Muscle layer of duodenum (tissue), 2 donors: Measurements from ENCODE around the gene DEFB123.

Experiments
- H3K27ac ChIP-seq: one replicate; pipeline ENCODE4 v1.7.0; 2013; ENCODE audit warnings: mild to moderate bottlenecking, low read length
- H3K27me3 ChIP-seq: one replicate; pipeline ENCODE4 v1.7.0; 2013; ENCODE audit warnings: low read depth, mild to moderate bottlenecking, control low read depth, low read length
- H3K36me3 ChIP-seq, 2 donors: one replicate each; pipeline ENCODE4 v1.7.0; 2013; ENCODE audit warnings: low read length in 2 of 2, control low read depth in 1 of 2, mild to moderate bottlenecking in 1 of 2; ENCODE audit not compliant: insufficient read depth in 2 of 2, control insufficient read depth in 1 of 2
- H3K4me1 ChIP-seq, 2 donors: one replicate each; pipeline ENCODE4 v1.7.0; 2013; ENCODE audit warnings: low read length in 2 of 2, mild to moderate bottlenecking in 2 of 2, control low read depth in 1 of 2, moderate library complexity in 1 of 2; ENCODE audit not compliant: insufficient read depth in 2 of 2, control insufficient read depth in 1 of 2
- H3K4me3 ChIP-seq, 2 donors: one replicate each; pipeline ENCODE4 v1.7.0; 2013; ENCODE audit warnings: low read length in 2 of 2, low read depth in 1 of 2, mild to moderate bottlenecking in 1 of 2
- H3K9me3 ChIP-seq, 2 donors: one replicate each; pipeline ENCODE4 v1.7.0; 2013; ENCODE audit warnings: low read length in 2 of 2, control low read depth in 1 of 2, mild to moderate bottlenecking in 1 of 2; ENCODE audit not compliant: control insufficient read depth in 1 of 2
- donor health status: healthy.

The DEFB123 gene

GRCh38 chr20:31475472-31476293, 35.3 kb downstream of the DEFB123 start:
- Histone ChIP-seq H3K36me3 (no peaks in the 10 kb centered on the region), H3K27ac (peak overlapping the region; percentile 16), H3K4me3 (peak overlapping the region; percentile 55 to 61), H3K27me3 (no peaks in the 10 kb centered on the region), H3K4me1 (peaks cover 0 to 28% of the 10 kb centered on the region in 2 donors), H3K9me3 (no peaks in the 10 kb centered on the region)

DNA sequence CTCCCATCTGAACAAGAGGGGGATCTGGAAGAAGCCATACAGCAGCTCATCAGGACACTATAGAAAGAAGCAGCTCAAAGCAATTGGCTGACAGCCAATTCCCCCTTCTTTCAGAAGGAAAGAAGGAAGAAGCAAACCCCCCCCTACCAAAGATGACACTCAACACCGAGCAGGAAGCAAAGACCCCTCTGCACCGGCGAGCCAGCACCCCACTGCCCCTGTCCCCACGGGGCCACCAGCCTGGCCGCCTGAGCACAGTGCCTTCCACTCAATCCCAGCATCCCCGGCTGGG, 35.8 kb downstream of the DEFB123 start:
- Histone ChIP-seq H3K4me1 (peaks cover 0 to 28% of the 10 kb centered on the region in 2 donors), H3K4me3 (peak overlapping the region; percentile 55 to 61), H3K9me3 (no peaks in the 10 kb centered on the region), H3K36me3 (no peaks in the 10 kb centered on the region), H3K27ac (no peak overlapping the region), H3K27me3 (no peaks in the 10 kb centered on the region)

GRCh38 chr20:31476643-31477215, 36.3 kb downstream of the DEFB123 start:
- Histone ChIP-seq H3K36me3 (no peaks in the 10 kb centered on the region), H3K27me3 (no peaks in the 10 kb centered on the region), H3K4me3 (peak overlapping the region; percentile 55 to 61), H3K9me3 (no peaks in the 10 kb centered on the region), H3K27ac (no peak overlapping the region), H3K4me1 (peaks cover 0 to 28% of the 10 kb centered on the region in 2 donors)

GRCh38 chr20:31484001-31484400, 43.6 kb downstream of the DEFB123 start:
- Histone ChIP-seq H3K27ac (no peak overlapping the region), H3K4me1 (peaks cover 4 to 13% of the 10 kb centered on the region in 2 donors), H3K27me3 (no peaks in the 10 kb centered on the region), H3K36me3 (no peaks in the 10 kb centered on the region), H3K4me3 (no peak overlapping the region), H3K9me3 (no peaks in the 10 kb centered on the region)

DNA sequence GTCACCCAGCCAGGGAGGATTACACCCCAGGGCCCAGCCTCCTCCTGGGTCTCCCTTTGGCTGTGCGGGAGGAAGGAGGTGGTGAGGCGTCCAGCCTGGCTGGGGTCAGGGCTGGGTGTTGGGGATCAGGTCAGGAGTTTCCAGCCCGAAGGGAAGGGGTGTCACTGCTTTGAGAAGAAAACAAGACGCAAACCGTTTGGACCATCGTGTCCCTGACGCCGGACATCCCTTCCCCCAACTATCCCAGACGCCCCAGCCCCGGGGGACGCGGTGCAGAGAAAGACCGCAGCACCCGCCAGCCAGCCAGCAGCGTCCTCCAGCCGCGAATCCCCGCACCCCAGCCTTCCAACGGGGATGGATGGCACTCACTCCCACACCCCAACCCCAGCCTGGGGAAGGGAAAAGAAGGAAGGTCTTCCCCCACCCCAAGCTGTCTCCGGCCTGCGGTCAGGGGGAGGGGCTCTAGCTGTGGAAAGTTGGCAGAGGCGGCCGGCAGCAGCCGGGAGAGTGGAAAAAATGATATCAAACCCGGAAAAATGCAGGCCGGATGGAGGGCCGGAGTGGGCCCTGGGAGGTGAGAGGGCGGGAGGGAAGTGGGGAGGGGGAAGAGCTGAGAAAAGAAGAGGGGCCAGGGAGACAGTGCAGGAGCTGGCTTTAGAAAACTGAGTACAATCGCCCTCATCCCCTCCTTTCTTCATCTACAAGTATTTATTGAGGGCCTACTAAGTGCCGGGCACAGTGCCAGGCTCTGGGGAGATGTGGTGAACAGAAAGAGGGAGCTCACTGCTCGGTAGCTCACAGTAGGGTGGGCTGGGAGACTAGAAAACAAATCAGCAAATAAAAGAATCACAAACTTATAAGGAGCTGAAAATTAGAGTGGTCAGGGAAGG, 45.3 kb downstream of the DEFB123 start:
- Histone ChIP-seq H3K4me1 (peaks cover 4 to 13% of the 10 kb centered on the region in 2 donors), H3K27me3 (no peaks in the 10 kb centered on the region), H3K36me3 (no peaks in the 10 kb centered on the region), H3K27ac (peak overlapping the region; percentile 68), H3K4me3 (peak overlapping the region in 1 of 2 donors; percentile 48), H3K9me3 (no peaks in the 10 kb centered on the region)

DNA sequence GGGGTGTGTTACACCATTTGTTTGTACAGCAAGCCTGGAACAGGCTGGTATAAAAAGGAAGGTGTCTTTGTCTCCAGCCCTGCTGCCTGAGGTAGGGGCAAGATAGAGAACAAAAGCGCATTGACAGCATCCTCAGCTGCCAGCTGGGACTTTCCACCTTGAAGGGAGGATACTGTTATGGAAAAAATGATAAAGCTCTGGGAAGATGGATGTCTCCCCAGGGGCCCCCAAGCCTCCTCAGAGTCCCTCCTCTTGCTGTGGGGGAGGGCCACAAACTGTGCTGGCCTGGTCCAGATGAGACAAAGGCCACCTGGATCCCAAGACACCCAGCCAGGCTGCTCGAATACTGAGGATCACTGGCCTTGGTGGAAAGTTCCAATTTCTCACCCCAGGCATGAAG, 47.7 kb downstream of the DEFB123 start:
- Histone ChIP-seq H3K4me1 (peaks cover 4 to 13% of the 10 kb centered on the region in 2 donors), H3K27me3 (no peaks in the 10 kb centered on the region), H3K9me3 (no peaks in the 10 kb centered on the region), H3K36me3 (no peaks in the 10 kb centered on the region), H3K4me3 (no peak overlapping the region), H3K27ac (no peak overlapping the region)

GRCh38 chr20:31489152-31489551, 48.7 kb downstream of the DEFB123 start:
- Histone ChIP-seq H3K4me1 (peaks cover 4 to 12% of the 10 kb centered on the region in 2 donors), H3K9me3 (no peaks in the 10 kb centered on the region), H3K27me3 (no peaks in the 10 kb centered on the region), H3K36me3 (no peaks in the 10 kb centered on the region), H3K27ac (no peak overlapping the region), H3K4me3 (no peak overlapping the region)

DNA sequence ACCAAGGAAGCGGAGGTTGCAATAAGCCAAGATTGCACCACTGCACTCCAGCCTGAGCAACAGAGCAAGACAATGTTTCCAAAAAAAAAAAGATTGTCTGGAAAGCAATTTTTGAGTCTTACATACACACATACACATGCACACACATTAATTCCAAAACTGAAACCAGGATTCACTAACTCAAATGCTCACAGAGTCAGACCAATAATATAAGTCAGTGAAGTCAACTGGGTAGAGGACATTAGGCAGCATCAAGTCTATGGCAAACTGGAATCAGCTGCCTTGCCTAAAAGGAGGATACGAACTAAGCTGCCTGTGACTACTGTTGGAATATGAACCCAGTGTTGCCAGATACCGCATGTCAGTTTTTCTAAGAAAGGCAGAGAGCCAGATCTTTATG, 50.3 kb downstream of the DEFB123 start:
- Histone ChIP-seq H3K4me3 (no peak overlapping the region), H3K36me3 (no peaks in the 10 kb centered on the region), H3K9me3 (no peaks in the 10 kb centered on the region), H3K27ac (no peak overlapping the region), H3K27me3 (no peaks in the 10 kb centered on the region), H3K4me1 (peaks cover 4 to 8% of the 10 kb centered on the region in 2 donors)

DNA sequence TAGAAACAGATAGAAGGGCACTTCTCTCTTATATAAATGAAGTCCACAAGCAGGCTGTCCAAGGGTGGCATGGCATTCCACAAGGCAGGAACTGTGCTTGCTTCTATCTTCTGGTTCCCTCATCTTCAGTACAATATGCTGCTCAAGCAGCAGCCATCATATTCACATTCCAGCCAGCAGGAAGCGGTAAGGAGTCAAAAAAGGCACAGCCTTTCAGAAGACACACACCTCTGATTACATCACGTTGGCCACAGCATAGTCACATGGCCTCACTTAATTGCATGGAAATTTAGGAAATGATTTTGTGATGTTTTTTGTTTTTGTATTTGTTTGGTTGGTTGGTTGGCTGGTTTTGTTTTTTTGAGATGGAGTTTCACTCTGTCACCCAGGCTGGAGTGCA, 53.7 kb downstream of the DEFB123 start:
- H3K27ac ChIP-seq = no peak overlapping the region

GRCh38 chr20:31496761-31497295, 56.4 kb downstream of the DEFB123 start:
- Histone ChIP-seq H3K4me1 (peaks cover 0 to 17% of the 10 kb centered on the region in 2 donors), H3K9me3 (no peaks in the 10 kb centered on the region), H3K27ac (peak overlapping the region; percentile 28), H3K27me3 (no peaks in the 10 kb centered on the region), H3K4me3 (peak overlapping the region in 1 of 2 donors; percentile 10), H3K36me3 (no peaks in the 10 kb centered on the region)

More for the DNA sequence above, 53.7 kb downstream of the DEFB123 start:
- Histone ChIP-seq H3K4me1 (peaks cover 0 to 17% of the 10 kb centered on the region in 2 donors), H3K4me3 (no peak overlapping the region), H3K9me3 (no peaks in the 10 kb centered on the region), H3K27me3 (no peaks in the 10 kb centered on the region), H3K36me3 (no peaks in the 10 kb centered on the region)
